ENCODE measurements around the gene PKP4.
"Not testable (repeated sequence)": the region's sequence is repeated elsewhere in the genome, so short reads cannot be mapped to it uniquely, and the experiment has no call there.

PKP4 gene

GRCh38 chr2:158693476-158693875, 236.7 kb downstream of the PKP4 start:
- DNase-seq, result no peak

- DNase-seq, result no peak
These were observed 238.6 kb downstream of the PKP4 start for GRCh38 chr2:158695305-158695704.

GRCh38 chr2:158695744-158696143, 239.0 kb downstream of the PKP4 start:
- DNase-seq, result not testable (repeated sequence)

GRCh38 chr2:158699323-158699722, 242.6 kb downstream of the PKP4 start:
- DNase-seq, result no peak

GRCh38 chr2:158701101-158701500, 244.3 kb downstream of the PKP4 start:
- DNase-seq, result no peak

GRCh38 chr2:158702740-158703139, 246.0 kb downstream of the PKP4 start:
- no peak for DNase-seq

- DNase-seq, result not testable (repeated sequence)
These were observed 248.1 kb downstream of the PKP4 start for GRCh38 chr2:158704724-158705465.

GRCh38 chr2:158712791-158713522, 256.2 kb downstream of the PKP4 start:
- no peak for DNase-seq

- no peak for DNase-seq
These were observed 256.9 kb downstream of the PKP4 start for GRCh38 chr2:158713523-158714138.

- DNase-seq, result no peak
These were observed 257.7 kb downstream of the PKP4 start for GRCh38 chr2:158714420-158714819.

GRCh38 chr2:158715357-158715756, 258.6 kb downstream of the PKP4 start:
- DNase-seq, result no peak

- no peak for DNase-seq
These were observed 259.5 kb downstream of the PKP4 start for GRCh38 chr2:158716121-158716791.

- DNase-seq, result no peak
These were observed 260.2 kb downstream of the PKP4 start for GRCh38 chr2:158716921-158717320.

GRCh38 chr2:158717366-158718195, 260.8 kb downstream of the PKP4 start:
- DNase-seq, result no peak

- DNase-seq, result no peak
These were observed 261.4 kb downstream of the PKP4 start for GRCh38 chr2:158718196-158718585.

- DNase-seq, result no peak
These were observed 262.1 kb downstream of the PKP4 start for GRCh38 chr2:158718851-158719250.

GRCh38 chr2:158719403-158719802, 262.7 kb downstream of the PKP4 start:
- DNase-seq, result no peak

GRCh38 chr2:158722266-158723105, 265.7 kb downstream of the PKP4 start:
- no peak for DNase-seq

- DNase-seq, result no peak
These were observed 266.6 kb downstream of the PKP4 start for GRCh38 chr2:158723181-158723838.

- no peak for DNase-seq
These were observed 267.4 kb downstream of the PKP4 start for GRCh38 chr2:158723921-158724802.
